ENCODE data around the gene CHST10.

CHST10 gene

DNA sequence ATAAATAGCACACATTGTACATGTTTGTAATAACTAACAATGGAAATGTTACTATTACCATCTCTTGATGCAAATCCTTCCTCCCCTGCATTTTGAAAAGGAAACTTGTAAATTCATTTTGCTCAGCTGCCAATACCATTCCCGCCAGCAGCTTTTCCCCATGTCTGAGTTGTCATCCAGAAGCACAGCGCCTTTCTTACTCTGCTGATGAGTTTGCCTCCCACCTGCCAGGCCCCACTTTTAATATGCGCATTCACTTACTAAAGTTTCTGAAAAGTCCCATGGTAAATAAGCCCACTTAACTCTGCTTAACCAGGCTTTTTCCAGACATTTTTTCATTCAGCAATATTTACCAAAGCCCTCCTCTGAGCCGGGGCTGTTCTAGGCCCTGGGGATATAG is 3.9 kb downstream of the CHST10 start:
- DNase-seq (ENCODE audit: low spot score): no peak

GRCh38 chr2:100412881-100413321 is 4.6 kb downstream of the CHST10 start:
- DNase-seq (ENCODE audit: low spot score): no peak

GRCh38 chr2:100412466-100412865 is 5.0 kb downstream of the CHST10 start:
- no peak for DNase-seq (ENCODE audit: low spot score)

DNA sequence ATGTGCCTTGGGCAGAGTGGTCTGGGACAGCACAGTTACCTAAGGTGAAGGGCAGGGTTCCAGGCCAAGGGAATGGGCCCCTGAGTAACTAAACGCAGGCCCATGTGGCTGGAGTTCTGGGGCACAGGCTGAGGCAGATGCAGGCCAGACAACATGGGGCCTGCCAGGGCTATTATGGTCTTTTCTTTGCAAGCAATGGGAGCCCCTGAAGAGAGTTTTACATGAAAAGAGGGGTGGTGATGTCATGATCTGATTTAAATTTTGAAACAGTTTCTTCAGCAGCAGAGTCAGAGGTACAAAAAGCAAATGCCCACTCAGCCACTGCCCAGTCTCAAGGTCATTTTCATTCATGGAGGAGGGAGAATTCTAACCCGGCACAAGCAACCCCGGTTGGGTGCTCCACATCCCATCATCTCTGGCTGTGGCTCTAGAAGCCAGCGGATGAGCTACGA is 5.6 kb downstream of the CHST10 start:
- DNase-seq (ENCODE audit: low spot score): no peak

DNA sequence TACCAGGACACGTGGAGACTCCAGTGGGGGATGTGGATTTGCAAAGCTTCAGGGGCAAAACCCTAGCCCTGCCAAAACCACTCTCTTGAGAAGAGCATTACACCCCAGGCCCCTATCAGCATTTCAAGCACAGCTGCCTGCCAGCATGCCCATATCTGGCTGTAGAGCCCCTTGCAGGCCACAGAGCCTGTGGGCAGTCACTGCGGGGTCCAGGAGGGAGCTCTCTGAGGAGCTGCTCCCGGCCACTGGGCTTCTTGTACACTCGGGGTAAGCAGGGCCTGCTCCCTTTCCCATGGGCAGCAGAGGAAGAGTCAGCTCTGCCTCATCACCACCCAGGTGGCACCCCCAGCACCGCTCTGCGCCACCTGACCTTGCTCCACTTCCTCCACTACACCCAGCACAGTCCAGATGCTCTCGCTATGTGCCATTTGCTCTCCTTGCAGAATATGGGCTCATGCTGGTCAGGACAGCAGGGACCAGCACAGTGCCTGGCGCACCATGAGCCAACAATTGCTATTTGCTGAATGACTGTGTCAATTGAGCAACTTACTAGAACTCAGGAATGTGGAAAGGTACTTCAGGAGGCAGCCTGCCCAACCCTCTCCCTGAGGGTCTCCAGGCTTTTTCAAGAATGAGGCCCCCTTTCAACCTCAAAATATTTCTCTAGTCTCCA is 7.4 kb downstream of the CHST10 start:
- DNase-seq (ENCODE audit: low spot score): no peak

- no peak for DNase-seq (ENCODE audit: low spot score)
These were observed 8.0 kb downstream of the CHST10 start for GRCh38 chr2:100409461-100409860.

DNA sequence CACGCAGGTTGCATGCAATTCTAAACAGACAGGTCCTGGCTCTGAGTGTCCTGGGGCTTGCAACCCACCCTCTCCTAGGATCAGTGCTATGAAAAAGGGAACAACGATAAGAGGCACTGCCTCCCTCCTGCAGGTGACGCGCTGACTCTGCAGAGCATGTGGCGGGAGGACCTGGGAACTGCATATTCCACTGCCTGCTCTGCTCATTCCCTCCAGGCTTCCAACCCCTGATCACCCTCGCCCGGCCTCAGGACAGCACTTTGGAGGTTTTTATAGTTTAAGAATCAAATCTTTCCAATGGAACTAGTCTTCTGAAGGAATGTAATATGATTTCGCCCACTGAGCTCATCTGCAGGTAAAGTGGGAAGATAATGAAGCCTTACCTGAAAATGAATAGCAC is 8.5 kb downstream of the CHST10 start:
- no peak for DNase-seq (ENCODE audit: low spot score)

DNA sequence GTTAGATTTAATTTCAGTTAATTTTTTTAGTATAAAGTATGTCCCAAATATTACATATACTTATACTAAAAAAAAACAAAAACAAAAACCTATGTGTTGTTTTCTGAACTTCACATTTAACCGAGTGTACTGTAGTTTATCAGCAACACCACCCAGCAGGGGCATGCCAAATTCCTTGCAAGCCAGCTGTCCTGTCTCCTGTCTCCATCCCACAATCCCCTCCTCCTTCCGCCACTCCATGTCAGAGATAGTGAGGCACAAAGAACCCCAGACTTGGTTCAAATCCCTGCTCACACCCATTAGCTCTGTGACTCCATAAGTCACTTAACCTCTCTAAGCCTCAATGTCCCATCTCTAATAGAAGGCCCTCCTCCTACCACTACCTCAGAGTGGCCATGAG is 9.4 kb downstream of the CHST10 start:
- no peak for DNase-seq (ENCODE audit: low spot score)

DNA sequence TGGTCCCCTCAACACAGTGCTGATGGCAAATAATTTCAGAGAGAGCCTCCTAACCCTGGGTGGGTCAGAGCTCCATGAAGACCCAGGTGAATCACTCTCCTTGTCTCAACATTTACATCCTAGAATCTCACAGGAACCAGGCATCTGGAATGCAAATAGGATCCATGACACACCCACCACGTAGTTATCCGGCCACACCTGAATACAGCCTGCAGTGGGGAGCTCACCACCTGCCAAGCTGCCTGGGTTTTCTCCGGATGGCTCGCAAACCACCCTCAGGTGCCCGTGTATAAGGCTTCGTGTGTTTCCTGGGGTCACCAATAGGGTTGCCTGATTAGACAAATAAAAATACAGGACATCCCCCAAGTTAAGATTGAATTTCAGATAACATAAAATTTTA is 9.9 kb downstream of the CHST10 start:
- no peak for DNase-seq (ENCODE audit: low spot score)

DNA sequence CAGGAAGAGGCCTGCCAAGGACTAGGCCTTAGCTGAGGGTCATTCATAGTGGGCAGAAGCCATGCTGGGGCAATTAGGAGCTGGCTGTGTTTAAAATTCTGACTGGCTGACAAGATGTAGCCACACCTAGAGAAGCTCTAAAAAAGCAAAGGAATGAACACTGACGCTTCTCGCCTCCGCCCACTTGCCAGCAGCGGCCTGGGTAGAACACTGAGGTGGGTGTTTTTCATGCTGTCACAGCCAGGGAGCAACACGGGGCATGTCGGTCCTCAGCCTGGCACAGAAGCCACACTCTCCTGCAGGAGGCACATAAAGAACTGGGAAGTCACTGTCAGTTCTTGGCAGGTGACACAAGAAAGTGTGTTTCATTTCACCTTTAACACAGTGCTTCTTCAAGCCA is 10.4 kb downstream of the CHST10 start:
- no peak for DNase-seq (ENCODE audit: low spot score)

- no peak for DNase-seq (ENCODE audit: low spot score)
These were observed 11.4 kb downstream of the CHST10 start for GRCh38 chr2:100406120-100406508.

DNA sequence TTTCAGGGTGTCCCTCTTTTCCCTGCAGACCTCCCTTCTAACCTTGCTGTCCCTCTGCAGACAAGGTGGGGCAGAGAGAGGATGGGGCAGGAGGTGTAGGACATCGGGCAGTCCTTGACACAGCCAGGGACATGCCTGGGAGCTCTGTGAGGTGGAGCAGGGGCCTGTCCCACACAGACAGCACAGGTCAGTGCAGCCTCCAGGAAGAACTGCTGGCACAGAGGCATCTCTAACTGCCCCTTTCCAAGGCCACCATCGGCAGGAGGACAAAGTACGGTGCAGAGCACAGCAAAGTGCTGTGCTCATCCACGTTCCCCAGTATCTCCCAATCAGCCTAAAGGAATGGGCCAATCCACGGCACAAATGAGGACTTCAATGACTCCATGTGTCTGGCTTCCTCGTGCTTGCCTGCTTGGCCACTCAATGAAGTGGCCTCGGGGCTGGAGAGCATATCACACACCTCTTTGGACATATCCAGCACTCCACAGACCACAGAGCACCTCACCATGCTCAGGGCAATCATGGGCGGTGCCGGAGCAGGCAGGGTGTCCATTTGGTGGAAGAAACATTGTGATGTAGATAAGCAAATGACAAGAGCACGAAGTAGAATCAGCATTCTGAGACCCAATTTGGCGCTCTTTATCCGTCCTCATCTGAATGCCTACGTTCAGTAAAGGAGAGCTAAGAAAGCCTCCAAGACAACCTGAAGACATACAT is 11.9 kb downstream of the CHST10 start:
- no peak for DNase-seq (ENCODE audit: low spot score)

- no peak for DNase-seq (ENCODE audit: low spot score)
These were observed 13.1 kb downstream of the CHST10 start for GRCh38 chr2:100404411-100404810.

DNA sequence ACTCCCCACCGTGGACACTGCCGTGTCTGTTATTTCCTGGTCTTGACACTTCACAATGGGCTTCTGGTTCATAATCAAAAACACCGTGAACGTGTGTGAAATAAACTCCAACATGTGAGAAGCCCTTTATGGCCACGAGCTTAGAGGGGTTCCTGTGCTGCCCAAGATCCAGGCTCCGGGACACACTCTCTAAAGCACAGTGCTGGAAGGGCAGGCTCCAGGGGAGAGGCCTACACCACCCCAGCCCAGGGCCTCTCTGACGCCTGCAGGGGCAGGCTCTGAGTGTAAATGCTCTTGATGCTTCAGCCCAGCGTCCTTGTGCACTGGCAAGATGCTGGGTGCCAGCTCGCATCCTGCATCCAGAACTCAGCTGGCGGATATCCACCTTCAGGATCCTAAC is 13.7 kb downstream of the CHST10 start:
- DNase-seq (ENCODE audit: low spot score): no peak

GRCh38 chr2:100401268-100401667 is 16.2 kb downstream of the CHST10 start:
- no peak for DNase-seq (ENCODE audit: low spot score)

DNA sequence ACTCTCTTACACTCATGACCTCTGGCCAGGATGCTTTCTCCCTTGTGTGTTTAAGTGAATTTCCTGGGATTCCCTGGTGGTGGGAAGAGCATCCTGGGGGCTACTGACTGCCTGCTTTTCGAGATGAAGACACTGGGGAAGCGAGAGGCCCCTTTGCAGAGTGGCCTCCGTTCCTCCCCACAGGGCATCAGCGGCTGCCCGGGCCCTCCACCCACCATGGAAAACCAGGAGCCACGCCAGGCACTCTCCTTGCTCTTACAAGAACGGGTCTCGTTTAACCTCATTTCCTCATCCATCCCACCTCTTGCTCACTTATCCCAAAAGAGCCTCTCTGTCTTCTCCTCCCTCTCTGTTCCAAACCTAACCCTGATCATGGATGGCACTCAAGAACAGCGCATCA is 17.8 kb downstream of the CHST10 start:
- no peak for DNase-seq (ENCODE audit: low spot score)

GRCh38 chr2:100397976-100398375 is 19.5 kb downstream of the CHST10 start:
- no peak for DNase-seq (ENCODE audit: low spot score)

DNA sequence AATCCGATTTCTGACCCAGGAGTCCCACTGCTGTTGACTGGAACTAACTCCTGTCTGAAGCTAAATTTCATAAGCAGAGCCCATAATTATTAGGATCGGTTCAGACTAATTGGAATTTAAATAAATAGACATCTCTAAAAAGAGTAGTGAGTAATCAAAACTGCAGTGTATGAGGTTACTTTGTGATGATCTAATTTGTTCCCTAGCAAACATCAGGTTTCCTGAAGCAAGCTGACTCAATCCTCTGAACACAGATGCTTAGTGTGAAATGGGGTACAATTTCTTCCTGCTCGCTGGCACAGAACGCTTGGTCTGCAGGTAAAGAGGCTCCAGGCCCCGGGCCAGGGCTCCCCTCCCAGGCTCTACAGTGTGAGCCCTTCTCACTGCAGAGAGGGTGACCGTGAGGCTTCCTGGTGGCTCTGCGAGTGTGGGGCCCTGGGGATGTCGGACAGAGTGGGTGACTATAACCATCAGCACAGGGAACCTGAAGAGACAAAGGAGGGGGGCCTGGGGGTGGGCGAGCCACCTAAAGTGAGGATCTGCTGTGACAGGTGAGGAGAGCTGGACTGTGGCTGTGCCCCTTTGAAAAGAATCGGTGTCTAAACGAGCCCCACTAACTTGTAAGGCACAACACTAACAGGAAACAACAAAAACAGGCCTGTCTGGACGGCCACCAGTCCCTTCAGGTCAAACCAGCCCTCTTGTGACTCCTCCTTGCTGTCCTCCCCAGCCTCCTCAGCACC is 20.2 kb downstream of the CHST10 start:
- no peak for DNase-seq (ENCODE audit: low spot score)

GRCh38 chr2:100396483-100396882 is 21.0 kb downstream of the CHST10 start:
- DNase-seq (ENCODE audit: low spot score): no peak

GRCh38 chr2:100395532-100396350 is 21.7 kb downstream of the CHST10 start:
- DNase-seq (ENCODE audit: low spot score): no peak

GRCh38 chr2:100394111-100394641 is 23.3 kb downstream of the CHST10 start:
- no peak for DNase-seq (ENCODE audit: low spot score)

GRCh38 chr2:100393362-100393761 is 24.1 kb downstream of the CHST10 start:
- DNase-seq (ENCODE audit: low spot score): no peak

Data from hematopoietic multipotent progenitor cell treated with erythropoietin and hydrocortisone succinate and interleukin-3 and kit ligand, for 17 days (in vitro differentiated cells).